ENCODE data around the gene TRAPPC3. TPM values are rescaled to one million over a fixed set of nuclear protein-coding genes. Genes with fewer than 3 reads are reported as not detected.

TRAPPC3 gene
- total RNA-seq, 1 experiment from 2014 or later = 86.6 TPM

GRCh38 chr1:36157973-36158826 is 8.9 kb upstream of the TRAPPC3 start:
- Histone ChIP-seq H3K27ac (ENCODE audit: low read depth, low read length, poor library complexity, severe bottlenecking) (peak overlapping the region; percentile 98), H3K36me3 (ENCODE audit: insufficient read depth, low read length, poor library complexity, severe bottlenecking) (no peaks in the 10 kb centered on the region), H3K27me3 (replicated peaks; ENCODE audit: insufficient read depth, low read depth, low read length, poor library complexity) (no peaks in the 10 kb centered on the region), H3K9me3 (ENCODE audit: low read depth, low read length, poor library complexity, severe bottlenecking) (no peaks in the 10 kb centered on the region), H3K4me1 (ENCODE audit: insufficient read depth, low read length, poor library complexity, severe bottlenecking) (peaks cover 45% of the 10 kb centered on the region), H3K4me3 (ENCODE audit: low read depth, low read length, poor library complexity, severe bottlenecking) (peak overlapping the region; percentile 100)
- intact Hi-C loops (cut with micrococcal nuclease; ENCODE audit: unreplicated experiment) = no loop called here
- CTCF ChIA-PET = interaction anchor here (0.6 to 0.8 kb wide), 2 partner anchors 30 to 130 kb away, joined by 3 to 4 read pairs; no protein-coding TSS in a partner anchor
- TF ChIP-seq, protein P1, sequence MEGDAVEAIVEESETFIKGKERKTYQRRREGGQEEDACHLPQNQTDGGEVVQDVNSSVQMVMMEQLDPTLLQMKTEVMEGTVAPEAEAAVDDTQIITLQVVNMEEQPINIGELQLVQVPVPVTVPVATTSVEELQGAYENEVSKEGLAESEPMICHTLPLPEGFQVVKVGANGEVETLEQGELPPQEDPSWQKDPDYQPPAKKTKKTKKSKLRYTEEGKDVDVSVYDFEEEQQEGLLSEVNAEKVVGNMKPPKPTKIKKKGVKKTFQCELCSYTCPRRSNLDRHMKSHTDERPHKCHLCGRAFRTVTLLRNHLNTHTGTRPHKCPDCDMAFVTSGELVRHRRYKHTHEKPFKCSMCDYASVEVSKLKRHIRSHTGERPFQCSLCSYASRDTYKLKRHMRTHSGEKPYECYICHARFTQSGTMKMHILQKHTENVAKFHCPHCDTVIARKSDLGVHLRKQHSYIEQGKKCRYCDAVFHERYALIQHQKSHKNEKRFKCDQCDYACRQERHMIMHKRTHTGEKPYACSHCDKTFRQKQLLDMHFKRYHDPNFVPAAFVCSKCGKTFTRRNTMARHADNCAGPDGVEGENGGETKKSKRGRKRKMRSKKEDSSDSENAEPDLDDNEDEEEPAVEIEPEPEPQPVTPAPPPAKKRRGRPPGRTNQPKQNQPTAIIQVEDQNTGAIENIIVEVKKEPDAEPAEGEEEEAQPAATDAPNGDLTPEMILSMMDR (conservative IDR thresholded peaks at IDR 0.05; ENCODE audit: low read depth, low read length) = no peak
- no peak for TF ChIP-seq EZH2 (IDR thresholded peaks at IDR 0.05; ENCODE audit: borderline replicate concordance, low read depth, low read length, poor library complexity, severe bottlenecking)
- TSS peak; percentile 24 for BruUV-seq (replicated peaks)
- DNase-seq (ENCODE audit: low spot score) = no peak
- POLR2A ChIA-PET (ENCODE audit: low non-redundant PET) = no interaction called here

- TF ChIP-seq, protein P1 (conservative IDR thresholded peaks at IDR 0.05; ENCODE audit: low read depth, low read length) = no peak
- no peak for TF ChIP-seq EZH2 (IDR thresholded peaks at IDR 0.05; ENCODE audit: borderline replicate concordance, low read depth, low read length, poor library complexity, severe bottlenecking)
- peak overlapping the region; percentile 98 for H3K27ac ChIP-seq (ENCODE audit: low read depth, low read length, poor library complexity, severe bottlenecking)
- no peak for DNase-seq (ENCODE audit: low spot score)
- peak overlapping the region; percentile 100 for H3K4me3 ChIP-seq (ENCODE audit: low read depth, low read length, poor library complexity, severe bottlenecking)
- BruUV-seq (replicated peaks) = no TSS peak
- intact Hi-C loops (cut with micrococcal nuclease; ENCODE audit: unreplicated experiment) = no loop called here
- CTCF ChIA-PET = interaction anchor here (0.6 to 0.8 kb wide), 2 partner anchors 31 to 131 kb away, joined by 3 to 4 read pairs; no protein-coding TSS in a partner anchor
- peaks cover 51% of the 10 kb centered on the region for H3K4me1 ChIP-seq (ENCODE audit: insufficient read depth, low read length, poor library complexity, severe bottlenecking)
- POLR2A ChIA-PET (ENCODE audit: low non-redundant PET) = no interaction called here
- no peaks in the 10 kb centered on the region for H3K9me3 ChIP-seq (ENCODE audit: low read depth, low read length, poor library complexity, severe bottlenecking)
- H3K27me3 ChIP-seq (replicated peaks; ENCODE audit: insufficient read depth, low read depth, low read length, poor library complexity) = no peaks in the 10 kb centered on the region
- H3K36me3 ChIP-seq (ENCODE audit: insufficient read depth, low read length, poor library complexity, severe bottlenecking) = no peaks in the 10 kb centered on the region
Observed at GRCh38 chr1:36157115-36157903, 8.0 kb upstream of the TRAPPC3 start.

- H3K36me3 ChIP-seq (ENCODE audit: insufficient read depth, low read length, poor library complexity, severe bottlenecking) = no peaks in the 10 kb centered on the region
- peak overlapping the region; percentile 98 for H3K27ac ChIP-seq (ENCODE audit: low read depth, low read length, poor library complexity, severe bottlenecking)
- ChIA-PET CTCF (interaction anchor here (1.0 kb wide), 1 partner anchor 129 kb away, joined by 3 read pairs; no protein-coding TSS in a partner anchor), POLR2A (ENCODE audit: low non-redundant PET) (interaction anchor here (0.7 kb wide), 1 partner anchor 84 kb away, joined by 7 read pairs; no protein-coding TSS in a partner anchor)
- H3K27me3 ChIP-seq (replicated peaks; ENCODE audit: insufficient read depth, low read depth, low read length, poor library complexity) = no peaks in the 10 kb centered on the region
- peak; percentile 72 for DNase-seq (ENCODE audit: low spot score)
- peaks cover 52% of the 10 kb centered on the region for H3K4me1 ChIP-seq (ENCODE audit: insufficient read depth, low read length, poor library complexity, severe bottlenecking)
- intact Hi-C loops (cut with micrococcal nuclease; ENCODE audit: unreplicated experiment) = no loop called here
- H3K4me3 ChIP-seq (ENCODE audit: low read depth, low read length, poor library complexity, severe bottlenecking) = peak overlapping the region; percentile 100
- TF ChIP-seq, protein P1 (conservative IDR thresholded peaks at IDR 0.05; ENCODE audit: low read depth, low read length) = no peak
- TF ChIP-seq EZH2 (IDR thresholded peaks at IDR 0.05; ENCODE audit: borderline replicate concordance, low read depth, low read length, poor library complexity, severe bottlenecking) = no peak
- BruUV-seq (replicated peaks) = no TSS peak
- H3K9me3 ChIP-seq (ENCODE audit: low read depth, low read length, poor library complexity, severe bottlenecking) = no peaks in the 10 kb centered on the region
Observed at GRCh38 chr1:36156329-36157114, 7.2 kb upstream of the TRAPPC3 start.
